ENCODE measurements around the gene ZNF431.

GRCh38 chr19:21126078-21126477 lies 15.8 kb upstream of the ZNF431 start:
- TF ChIP-seq CTCF (IDR thresholded peaks at IDR 0.05) (no peak), POLR2AphosphoS5 (IDR thresholded peaks at IDR 0.05) (no peak), POLR2A (IDR thresholded peaks at IDR 0.05) (no peak), EP300 (IDR thresholded peaks at IDR 0.05) (no peak)

All from gastroesophageal sphincter (tissue), 3 donors.